Glutamatergic neuron (in vitro differentiated cells): ENCODE results near the gene RING1. TPM values are rescaled to one million over a fixed set of nuclear protein-coding genes. Genes with fewer than 3 reads are reported as not detected.

Experiments
- DNase-seq: peaks from one replicate; pipeline ENCODE4 v3.0.0; 2022
- H3K27ac Mint-ChIP-seq: one replicate; pipeline ENCODE4 v1.8.0; 2020; ENCODE audit warnings: mild to moderate bottlenecking, mixed read lengths, inconsistent platforms; ENCODE audit not compliant: unreplicated experiment
- H3K27me3 Mint-ChIP-seq: one replicate; pipeline ENCODE4 v1.8.0; 2020; ENCODE audit warnings: mild to moderate bottlenecking, moderate library complexity, mixed read lengths, inconsistent platforms; ENCODE audit not compliant: unreplicated experiment
- H3K36me3 Mint-ChIP-seq: one replicate; pipeline ENCODE4 v1.8.0; 2020; ENCODE audit warnings: mild to moderate bottlenecking, mixed read lengths, inconsistent platforms; ENCODE audit not compliant: unreplicated experiment
- H3K4me1 Mint-ChIP-seq: one replicate; pipeline ENCODE4 v1.8.0; 2020; ENCODE audit warnings: mild to moderate bottlenecking, low read depth, mixed read lengths, inconsistent platforms; ENCODE audit not compliant: unreplicated experiment
- H3K4me3 Mint-ChIP-seq: one replicate; pipeline ENCODE4 v1.8.0; 2020; ENCODE audit warnings: mild to moderate bottlenecking, mixed read lengths, inconsistent platforms; ENCODE audit not compliant: unreplicated experiment
- H3K9me3 Mint-ChIP-seq: one replicate; pipeline ENCODE4 v1.8.0; 2020; ENCODE audit warnings: mild to moderate bottlenecking, moderate library complexity, mixed read lengths, inconsistent platforms; ENCODE audit not compliant: unreplicated experiment
- total RNA-seq: library from RNA; stranded (reverse); fragmentation: NEBNext Ultra II Directional; extraction: Animal tissue kit (Norgen Biotek cat#: 25700); gene quantifications from one replicate; pipeline ENCODE4 v1.2.1, GENCODE V29; 2021; ENCODE audit not compliant: unreplicated experiment
- TF ChIP-seq, protein P1 (sequence below): fragments of 200-600 bp; sonication (generic); IDR thresholded peaks from one replicate; pipeline ENCODE4 v1.5.0; 2021; ENCODE audit not compliant: partially characterized antibody, unreplicated experiment

The RING1 gene
- total RNA-seq, 1 donor from 2014 or later = 37.3 TPM

DNA sequence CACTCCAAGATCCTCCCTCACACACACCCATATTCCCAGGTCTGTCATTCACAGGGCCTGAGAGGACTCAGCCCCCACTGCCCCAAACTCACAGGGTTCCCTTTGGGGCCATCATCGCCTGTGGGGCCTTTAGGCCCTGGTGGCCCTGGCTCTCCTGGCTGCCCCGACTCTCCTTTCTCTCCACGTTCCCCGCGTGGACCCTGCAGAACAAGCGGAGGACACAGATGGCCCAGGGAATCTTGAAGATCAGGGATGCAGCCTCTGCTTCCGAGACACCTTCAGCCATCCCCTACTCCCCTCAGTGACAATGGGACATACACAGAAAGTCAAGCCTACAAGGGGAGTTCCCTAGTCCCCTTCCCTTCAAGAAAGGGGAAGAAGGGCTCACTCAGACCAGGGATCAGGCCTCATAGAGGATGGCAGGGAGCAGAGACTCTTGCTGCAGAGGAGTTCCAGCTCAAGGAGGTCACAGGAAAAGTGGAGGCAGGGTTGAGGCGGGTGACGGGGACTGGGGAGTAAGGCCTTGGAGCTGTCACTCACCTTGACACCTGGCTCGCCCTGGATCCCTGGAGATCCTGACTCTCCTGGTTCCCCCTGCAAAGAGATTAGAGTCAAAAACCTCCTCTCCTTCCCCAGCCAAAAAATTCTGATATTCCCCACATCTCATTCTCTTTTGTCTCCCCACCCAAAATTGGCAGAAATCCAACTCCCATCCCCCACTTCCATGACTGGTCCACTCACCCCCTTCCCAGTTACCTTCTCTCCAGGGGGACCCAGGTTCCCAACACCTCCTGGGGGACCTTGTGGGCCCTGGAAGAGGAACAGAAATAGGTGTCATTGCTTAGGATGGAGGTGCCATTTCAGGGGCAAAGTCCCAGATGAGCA lies 38.8 kb upstream of the RING1 start:
- H3K27ac Mint-ChIP-seq = no peak overlapping the region
- H3K4me1 Mint-ChIP-seq = no peaks in the 10 kb centered on the region
- no peaks in the 10 kb centered on the region for H3K36me3 Mint-ChIP-seq
- H3K27me3 Mint-ChIP-seq = peaks cover 6% of the 10 kb centered on the region
- no peak for DNase-seq
- H3K4me3 Mint-ChIP-seq = no peak overlapping the region
- no peaks in the 10 kb centered on the region for H3K9me3 Mint-ChIP-seq
- TF ChIP-seq, protein P1, sequence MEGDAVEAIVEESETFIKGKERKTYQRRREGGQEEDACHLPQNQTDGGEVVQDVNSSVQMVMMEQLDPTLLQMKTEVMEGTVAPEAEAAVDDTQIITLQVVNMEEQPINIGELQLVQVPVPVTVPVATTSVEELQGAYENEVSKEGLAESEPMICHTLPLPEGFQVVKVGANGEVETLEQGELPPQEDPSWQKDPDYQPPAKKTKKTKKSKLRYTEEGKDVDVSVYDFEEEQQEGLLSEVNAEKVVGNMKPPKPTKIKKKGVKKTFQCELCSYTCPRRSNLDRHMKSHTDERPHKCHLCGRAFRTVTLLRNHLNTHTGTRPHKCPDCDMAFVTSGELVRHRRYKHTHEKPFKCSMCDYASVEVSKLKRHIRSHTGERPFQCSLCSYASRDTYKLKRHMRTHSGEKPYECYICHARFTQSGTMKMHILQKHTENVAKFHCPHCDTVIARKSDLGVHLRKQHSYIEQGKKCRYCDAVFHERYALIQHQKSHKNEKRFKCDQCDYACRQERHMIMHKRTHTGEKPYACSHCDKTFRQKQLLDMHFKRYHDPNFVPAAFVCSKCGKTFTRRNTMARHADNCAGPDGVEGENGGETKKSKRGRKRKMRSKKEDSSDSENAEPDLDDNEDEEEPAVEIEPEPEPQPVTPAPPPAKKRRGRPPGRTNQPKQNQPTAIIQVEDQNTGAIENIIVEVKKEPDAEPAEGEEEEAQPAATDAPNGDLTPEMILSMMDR = no peak

DNA sequence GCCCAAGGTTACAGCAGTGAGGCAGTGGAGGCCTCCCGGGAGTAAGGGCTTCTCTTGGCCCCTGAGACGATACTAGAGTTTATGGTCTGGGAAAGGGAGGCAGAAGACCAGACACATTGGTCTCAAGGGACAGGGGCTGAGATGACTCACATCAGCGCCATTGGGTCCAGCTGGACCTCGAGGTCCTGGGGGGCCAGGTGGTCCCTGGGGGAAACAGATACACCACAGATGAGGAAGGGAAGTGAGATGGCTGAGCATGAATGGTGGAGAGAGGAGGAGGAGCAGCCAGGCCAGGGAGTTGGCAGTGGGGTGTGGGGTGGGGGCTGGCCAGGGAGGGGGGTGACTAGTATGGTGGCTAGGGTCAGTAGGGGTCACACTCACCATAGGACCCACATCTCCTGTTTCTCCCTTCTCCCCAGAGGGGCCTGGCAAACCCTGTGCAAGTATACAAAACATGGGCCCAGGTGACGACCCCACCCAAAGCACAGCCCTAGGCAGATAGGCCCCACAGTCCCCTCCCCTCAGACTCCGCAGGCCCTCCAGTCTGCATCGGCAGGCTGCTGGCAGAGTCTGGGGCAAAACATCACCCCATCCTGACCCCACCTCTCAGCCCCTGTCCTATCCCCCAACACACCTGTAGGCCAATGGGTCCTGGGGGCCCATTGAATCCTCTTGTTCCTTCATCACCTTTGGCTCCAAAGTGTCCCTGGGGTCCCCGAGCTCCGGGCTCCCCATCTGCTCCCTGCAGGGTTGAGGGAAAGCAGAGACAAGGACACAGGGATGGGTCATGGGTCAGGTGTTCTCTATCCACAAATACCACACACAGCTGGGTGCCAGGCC lies 37.9 kb upstream of the RING1 start:
- TF ChIP-seq, protein P1 = no peak
- Mint-ChIP-seq H3K36me3 (no peaks in the 10 kb centered on the region), H3K27ac (no peak overlapping the region), H3K4me1 (no peaks in the 10 kb centered on the region), H3K4me3 (no peak overlapping the region), H3K27me3 (peaks cover 6% of the 10 kb centered on the region), H3K9me3 (peaks cover 2% of the 10 kb centered on the region)
- no peak for DNase-seq

DNA sequence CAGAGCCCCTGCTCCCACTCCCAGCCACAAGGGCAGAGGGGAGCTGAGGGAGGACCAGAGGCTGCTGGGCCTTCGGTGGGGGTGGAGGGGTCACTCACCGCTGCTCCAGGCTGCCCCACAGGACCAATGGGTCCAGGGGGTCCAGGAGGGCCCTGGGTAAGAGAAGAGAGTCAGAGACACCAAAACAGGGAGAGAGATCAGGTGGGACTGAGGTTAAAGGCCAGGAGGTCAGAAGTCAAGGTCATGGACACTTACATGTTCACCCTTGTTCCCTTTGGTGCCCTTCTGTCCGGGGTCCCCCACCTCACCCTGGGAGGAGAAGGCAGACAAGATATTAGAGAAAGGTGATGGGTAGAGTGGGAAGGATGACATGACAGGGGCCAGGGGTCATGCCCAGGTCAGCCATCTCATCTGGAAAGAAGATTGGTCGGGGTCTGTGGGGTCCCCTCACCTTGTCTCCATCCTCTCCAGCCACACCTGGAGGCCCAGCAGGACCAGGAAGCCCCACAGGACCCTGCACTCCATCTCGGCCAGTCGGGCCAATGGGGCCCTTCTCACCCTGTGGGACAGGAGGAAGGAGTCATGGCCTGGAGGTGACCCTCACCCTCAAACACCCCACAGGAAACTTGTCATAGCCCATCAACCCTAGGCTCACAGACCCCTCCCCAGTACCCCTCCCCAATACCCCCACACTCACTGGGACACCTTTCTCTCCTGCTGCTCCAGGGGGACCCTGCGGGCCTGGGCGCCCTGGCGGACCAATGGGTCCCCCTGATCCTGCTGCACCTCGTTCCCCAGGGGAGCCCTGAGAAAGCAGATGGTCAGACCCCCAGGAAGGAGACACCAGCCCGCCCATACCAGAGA lies 37.1 kb upstream of the RING1 start:
- no peak for DNase-seq
- TF ChIP-seq, protein P1 = no peak
- H3K9me3 Mint-ChIP-seq = peaks cover 2% of the 10 kb centered on the region
- H3K4me3 Mint-ChIP-seq = no peak overlapping the region
- no peaks in the 10 kb centered on the region for H3K36me3 Mint-ChIP-seq
- H3K27me3 Mint-ChIP-seq = peaks cover 3% of the 10 kb centered on the region
- H3K27ac Mint-ChIP-seq = no peak overlapping the region
- no peaks in the 10 kb centered on the region for H3K4me1 Mint-ChIP-seq

DNA sequence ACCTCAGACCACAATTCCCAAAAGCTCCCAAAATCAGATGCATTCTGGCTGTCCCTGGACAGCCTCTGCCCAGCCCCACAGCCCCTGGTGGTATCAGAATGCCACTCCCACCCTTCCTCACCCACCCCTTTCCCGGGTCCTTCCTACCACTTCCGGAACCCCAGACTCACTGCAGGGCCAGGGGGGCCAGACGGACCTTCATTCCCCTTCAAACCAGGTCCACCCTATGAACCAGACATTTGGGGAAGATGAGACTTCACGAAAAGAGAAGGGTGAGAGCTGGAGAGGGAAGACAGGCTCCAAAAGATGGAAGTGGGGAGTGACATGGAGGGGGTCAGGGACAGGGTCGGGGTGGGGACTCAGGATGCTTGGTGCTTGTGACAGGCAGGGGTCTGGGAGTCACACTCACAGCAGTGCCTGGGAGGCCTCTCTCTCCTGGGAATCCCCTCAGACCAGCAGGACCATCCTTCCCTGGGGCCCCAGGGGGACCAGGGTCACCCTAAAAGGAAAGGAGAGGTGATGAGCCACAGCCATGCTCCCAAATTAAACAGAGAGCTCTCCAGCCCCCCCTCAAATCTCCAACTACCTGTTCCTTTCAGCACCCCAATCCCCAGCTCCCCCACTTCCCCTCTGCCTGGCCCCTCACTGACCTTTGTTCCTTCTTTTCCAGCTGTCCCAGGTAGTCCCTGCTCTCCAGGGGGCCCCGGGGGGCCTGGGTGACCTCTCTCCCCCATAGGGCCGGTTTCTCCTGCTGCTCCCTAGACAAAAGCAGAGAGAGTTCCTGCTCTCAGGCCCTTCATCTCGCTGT lies 36.2 kb upstream of the RING1 start:
- H3K4me3 Mint-ChIP-seq = no peak overlapping the region
- peaks cover 3% of the 10 kb centered on the region for H3K27me3 Mint-ChIP-seq
- H3K27ac Mint-ChIP-seq = no peak overlapping the region
- H3K4me1 Mint-ChIP-seq = no peaks in the 10 kb centered on the region
- no peak for DNase-seq
- TF ChIP-seq, protein P1 = no peak
- H3K9me3 Mint-ChIP-seq = peaks cover 2% of the 10 kb centered on the region
- no peaks in the 10 kb centered on the region for H3K36me3 Mint-ChIP-seq
